Forelimb muscle (tissue), 1 donor: ENCODE data around the gene IFNAR2. TPM values are rescaled to one million over a fixed set of nuclear protein-coding genes. Genes with fewer than 3 reads are reported as not detected.
"Not testable (repeated sequence)": the region's sequence is repeated elsewhere in the genome, so short reads cannot be mapped to it uniquely, and the experiment has no call there.

ENCODE experiments used
- DNase-seq: peaks from one replicate; pipeline ENCODE4 v3.0.0-alpha.2; 2013; ENCODE audit warnings: low read depth
- polyA plus RNA-seq: library from polyadenylated mRNA; unstranded; fragments of 120-200 nt; gene quantifications from one replicate; pipeline ENCODE4 v1.2.1, GENCODE V29; 2013; ENCODE audit not compliant: insufficient read length

The IFNAR2 gene
- polyA plus RNA-seq, 1 donor: 10.0 TPM

- no peak for DNase-seq
Observed at GRCh38 chr21:33214056-33214455, 15.7 kb upstream of the IFNAR2 start.

GRCh38 chr21:33217138-33217520 is 12.6 kb upstream of the IFNAR2 start:
- no peak for DNase-seq

- DNase-seq: no peak
Observed at GRCh38 chr21:33219300-33219699, 10.4 kb upstream of the IFNAR2 start.

GRCh38 chr21:33219954-33220353 is 9.8 kb upstream of the IFNAR2 start:
- no peak for DNase-seq

GRCh38 chr21:33225376-33225775 is 4.4 kb upstream of the IFNAR2 start:
- not testable (repeated sequence) for DNase-seq

- no peak for DNase-seq
Observed at GRCh38 chr21:33228455-33228854, 1.3 kb upstream of the IFNAR2 start.

GRCh38 chr21:33229099-33229783 is 497 bp upstream of the IFNAR2 start:
- DNase-seq: no peak

GRCh38 chr21:33230545-33231324 is 997 bp downstream of the IFNAR2 start:
- DNase-seq: no peak

- DNase-seq: no peak
Observed at GRCh38 chr21:33231526-33231925, 1.8 kb downstream of the IFNAR2 start.

- no peak for DNase-seq
Observed at GRCh38 chr21:33232291-33233034, 2.7 kb downstream of the IFNAR2 start.

- no peak for DNase-seq
Observed at GRCh38 chr21:33234635-33235520, 5.1 kb downstream of the IFNAR2 start.

GRCh38 chr21:33236013-33236686 is 6.4 kb downstream of the IFNAR2 start:
- no peak for DNase-seq

GRCh38 chr21:33236766-33237165 is 7.0 kb downstream of the IFNAR2 start:
- DNase-seq: no peak

GRCh38 chr21:33237486-33237885 is 7.7 kb downstream of the IFNAR2 start:
- no peak for DNase-seq

GRCh38 chr21:33238146-33238545 is 8.4 kb downstream of the IFNAR2 start:
- DNase-seq: no peak

GRCh38 chr21:33238565-33239255 is 9.0 kb downstream of the IFNAR2 start:
- no peak for DNase-seq

GRCh38 chr21:33239559-33240127 is 9.9 kb downstream of the IFNAR2 start:
- DNase-seq: not testable (repeated sequence)

- DNase-seq: no peak
Observed at GRCh38 chr21:33240404-33240803, 10.7 kb downstream of the IFNAR2 start.

GRCh38 chr21:33241846-33242245 is 12.1 kb downstream of the IFNAR2 start:
- no peak for DNase-seq

GRCh38 chr21:33242846-33243245 is 13.1 kb downstream of the IFNAR2 start:
- DNase-seq: not testable (repeated sequence)
